Right lobe of liver (tissue), 6 donors: ENCODE data around the gene DNAJA4. TPM values are rescaled to one million over a fixed set of nuclear protein-coding genes. Genes with fewer than 3 reads are reported as not detected.

Experiments
- ATAC-seq, 4 donors: fragments of 200-7000 bp; cut with Tn5 transposase; one replicate each; pipeline ENCODE4 v1.9.1; 2020; ENCODE audit warnings: mild to moderate bottlenecking in 4 of 4, moderate library complexity in 4 of 4
- DNase-seq, 3 donors: peaks; one replicate each; pipeline ENCODE4 v3.0.0-alpha.2; 2020
- H3K27ac ChIP-seq, 3 donors: fragments of 200-600 bp; one replicate each; pipeline ENCODE4 v1.8.0; 2022
- H3K27me3 ChIP-seq, 2 donors: fragments of 200-600 bp; one replicate each; pipeline ENCODE4 v1.8.0; 2022
- H3K36me3 ChIP-seq, 4 donors: fragments of 200-600 bp; sonication (generic) in 1 of 4; one replicate each; pipeline versions ENCODE4 v1.5.1 to v1.8.0; 2017 to 2022; ENCODE audit warnings: control low read depth in 1 of 4
- H3K4me1 ChIP-seq, 4 donors: fragments of 200-600 bp; sonication (generic) in 1 of 4; one replicate each; pipeline versions ENCODE4 v1.5.1 to v1.8.0; 2017 to 2022; ENCODE audit warnings: control low read depth in 1 of 4
- H3K4me3 ChIP-seq, 3 donors: fragments of 200-600 bp; one replicate each; pipeline ENCODE4 v1.8.0; 2022
- H3K9me3 ChIP-seq, 4 donors: fragments of 200-600 bp; sonication (generic) in 1 of 4; one replicate each; pipeline versions ENCODE4 v1.5.1 to v1.8.0; 2017 to 2022; ENCODE audit warnings: control low read depth in 1 of 4
- POLR2A ChIP-seq: fragments of 450-650 bp; IDR thresholded peaks from one replicate; pipeline ENCODE4 v1.6.1; 2017; ENCODE audit warnings: antibody characterized with exemption, mild to moderate bottlenecking
- WGBS: methylation state at CpG from one replicate; pipeline ENCODE4 v1.1.6; 2018; ENCODE audit warnings: low coverage, low lambda C conversion rate; ENCODE audit not compliant: insufficient coverage; ENCODE audit errors: missing lambda C conversion rate; 5-methylcytosine and 5-hydroxymethylcytosine counted together
- intact Hi-C, 2 donors: fragments of 100-400 bp; cut with DNase I; formaldehyde crosslinking; loops; one replicate each; pipeline versions ENCODE4 v1.11.2 to v1.14.1; 2022
- total RNA-seq, 6 experiments: library from RNA; depleted of rRNA in 2 of 6; stranded (reverse); fragments of >200 nt in 2 of 6; fragmentation: NEBNext Ultra II Directional in 3 of 6; extraction: Animal tissue kit (Norgen Biotek cat#: 25700) in 3 of 6; gene quantifications; one replicate each; pipeline versions ENCODE4 v1.1.0 to v1.2.4, GENCODE V29; 2016 to 2023
- TF ChIP-seq, protein P1 (sequence below), 4 donors: fragments of 200-600 bp in 3 of 4; fragments of 450-650 bp in 1 of 4; IDR thresholded peaks; one replicate each; pipeline versions ENCODE4 v1.5.1 to v1.8.0; 2016 to 2022; ENCODE audit warnings: antibody characterized with exemption in 4 of 4, mild to moderate bottlenecking in 2 of 4
- donor health status: DM: no; HTN: yes; CAD: no.
- donor health status: DM: no; HTN: no; CAD: no.
- donor health status: DM: no; HTN: no; CAD: no.
- donor health status: DM: no; HTN: yes; CAD: no.
- donor health status: DM: no; HTN: yes; CAD: no.

Gene DNAJA4
- total RNA-seq, 6 experiments from 2014 or later = 0.73 to 3.4 (median 1.9) TPM

- no peak overlapping the region for H3K27ac ChIP-seq
- DNase-seq = peak in 1 of 3 donors; percentile 41
Observed at GRCh38 chr15:78322724-78323521, 58.6 kb downstream of the DNAJA4 start.

GRCh38 chr15:78323693-78324092, 59.3 kb downstream of the DNAJA4 start:
- intact Hi-C loops = no loop called here
- H3K4me1 ChIP-seq = peaks cover 0 to 6% (median 0%) of the 10 kb centered on the region in 4 donors
- no peaks in the 10 kb centered on the region for H3K9me3 ChIP-seq
- no peak overlapping the region for H3K27ac ChIP-seq
- WGBS = 70% methylated on average over 2 of the region's 7 CpGs
- H3K27me3 ChIP-seq = no peaks in the 10 kb centered on the region
- no peak overlapping the region for H3K4me3 ChIP-seq
- no peak for DNase-seq
- H3K36me3 ChIP-seq = no peaks in the 10 kb centered on the region
- ATAC-seq = no peak
- TF ChIP-seq, protein P1, sequence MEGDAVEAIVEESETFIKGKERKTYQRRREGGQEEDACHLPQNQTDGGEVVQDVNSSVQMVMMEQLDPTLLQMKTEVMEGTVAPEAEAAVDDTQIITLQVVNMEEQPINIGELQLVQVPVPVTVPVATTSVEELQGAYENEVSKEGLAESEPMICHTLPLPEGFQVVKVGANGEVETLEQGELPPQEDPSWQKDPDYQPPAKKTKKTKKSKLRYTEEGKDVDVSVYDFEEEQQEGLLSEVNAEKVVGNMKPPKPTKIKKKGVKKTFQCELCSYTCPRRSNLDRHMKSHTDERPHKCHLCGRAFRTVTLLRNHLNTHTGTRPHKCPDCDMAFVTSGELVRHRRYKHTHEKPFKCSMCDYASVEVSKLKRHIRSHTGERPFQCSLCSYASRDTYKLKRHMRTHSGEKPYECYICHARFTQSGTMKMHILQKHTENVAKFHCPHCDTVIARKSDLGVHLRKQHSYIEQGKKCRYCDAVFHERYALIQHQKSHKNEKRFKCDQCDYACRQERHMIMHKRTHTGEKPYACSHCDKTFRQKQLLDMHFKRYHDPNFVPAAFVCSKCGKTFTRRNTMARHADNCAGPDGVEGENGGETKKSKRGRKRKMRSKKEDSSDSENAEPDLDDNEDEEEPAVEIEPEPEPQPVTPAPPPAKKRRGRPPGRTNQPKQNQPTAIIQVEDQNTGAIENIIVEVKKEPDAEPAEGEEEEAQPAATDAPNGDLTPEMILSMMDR (IDR thresholded peaks at IDR 0.05) = no peak
- TF ChIP-seq POLR2A = no peak

More at GRCh38 chr15:78322724-78323521, 58.6 kb downstream of the DNAJA4 start:
- Histone ChIP-seq H3K36me3 (no peaks in the 10 kb centered on the region), H3K4me1 (peaks cover 0 to 6% (median 0%) of the 10 kb centered on the region in 4 donors), H3K4me3 (no peak overlapping the region), H3K27me3 (no peaks in the 10 kb centered on the region), H3K9me3 (no peaks in the 10 kb centered on the region)
- no peak for TF ChIP-seq POLR2A
- TF ChIP-seq, protein P1 (IDR thresholded peaks at IDR 0.05) = no peak
- intact Hi-C loops = no loop called here
- no peak for ATAC-seq
- 61% methylated on average over 5 of the region's 19 CpGs for WGBS

DNA sequence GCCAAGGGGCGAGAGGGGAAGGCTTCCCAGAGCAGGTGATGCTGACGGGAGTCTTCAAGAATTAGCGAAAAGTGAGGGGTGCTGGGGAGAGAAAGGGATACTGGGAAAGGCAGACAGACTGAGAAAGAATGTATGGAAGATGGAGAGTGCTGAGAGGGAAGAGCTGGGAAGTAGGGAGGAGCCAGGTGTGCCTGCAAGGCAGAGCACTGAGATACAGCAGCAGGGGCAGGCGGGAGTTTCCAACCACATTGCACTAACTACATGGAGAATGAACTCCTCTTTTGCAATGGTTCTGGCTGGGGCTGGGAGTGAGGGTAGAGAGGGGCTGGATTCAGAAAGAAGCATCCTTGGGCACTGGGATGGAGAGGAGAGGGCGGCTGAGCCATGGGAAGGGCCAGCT, 59.8 kb downstream of the DNAJA4 start:
- TF ChIP-seq, protein P1 (IDR thresholded peaks at IDR 0.05) = no peak
- TF ChIP-seq POLR2A = no peak
- H3K4me3 ChIP-seq = no peak overlapping the region
- peaks cover 0 to 6% (median 0%) of the 10 kb centered on the region in 4 donors for H3K4me1 ChIP-seq
- no peaks in the 10 kb centered on the region for H3K36me3 ChIP-seq
- 80% methylated on average over 2 of the region's 5 CpGs for WGBS
- intact Hi-C loops = no loop called here
- DNase-seq (no peak), ATAC-seq (no peak)
- no peak overlapping the region for H3K27ac ChIP-seq
- H3K27me3 ChIP-seq = no peaks in the 10 kb centered on the region
- no peaks in the 10 kb centered on the region for H3K9me3 ChIP-seq

- ATAC-seq (no peak), DNase-seq (no peak)
- WGBS = 85% methylated on average over 3 of the region's 7 CpGs
- Histone ChIP-seq H3K4me1 (peaks cover 0 to 6% (median 0%) of the 10 kb centered on the region in 4 donors), H3K36me3 (no peaks in the 10 kb centered on the region), H3K4me3 (no peak overlapping the region), H3K27ac (no peak overlapping the region), H3K9me3 (no peaks in the 10 kb centered on the region), H3K27me3 (no peaks in the 10 kb centered on the region)
- TF ChIP-seq POLR2A = no peak
- TF ChIP-seq, protein P1 (IDR thresholded peaks at IDR 0.05) = no peak
- intact Hi-C loops = no loop called here
Observed at GRCh38 chr15:78325092-78325843, 60.9 kb downstream of the DNAJA4 start.
